ENCODE results near the gene CNTFR.

CNTFR gene

GRCh38 chr9:34620061-34620994 is 30.8 kb upstream of the CNTFR start, which contains the start of gene DCTN3:
Gene DCTN3, minus strand, starts transcription at chr9:34620495. Its CDS starts 31 bp downstream, at chr9:34620464.
- DNase-seq (ENCODE audit: low read depth in 2 of 2): peak; percentile 82 to 83

DNA sequence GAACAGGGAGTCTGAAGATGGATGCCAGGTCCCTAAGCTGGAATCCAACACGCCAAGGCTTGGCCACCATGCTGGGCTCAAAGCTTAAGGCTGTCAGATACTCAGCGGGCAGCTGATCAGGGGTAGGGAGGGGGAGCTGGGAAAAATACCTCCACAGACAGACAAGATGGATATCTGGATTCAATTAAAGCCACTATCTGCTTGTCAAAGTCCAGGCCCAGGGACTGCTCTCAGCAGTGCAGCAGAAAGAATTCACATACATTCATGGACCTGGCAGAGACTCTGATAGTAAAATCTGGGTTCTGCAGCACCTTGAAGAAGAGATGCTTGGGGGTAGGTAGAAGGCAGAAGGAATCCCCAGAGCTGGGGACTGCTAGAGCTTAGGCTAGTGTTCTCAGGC is 25.6 kb upstream of the CNTFR start:
- no peak for DNase-seq (ENCODE audit: low read depth in 2 of 2)

DNA sequence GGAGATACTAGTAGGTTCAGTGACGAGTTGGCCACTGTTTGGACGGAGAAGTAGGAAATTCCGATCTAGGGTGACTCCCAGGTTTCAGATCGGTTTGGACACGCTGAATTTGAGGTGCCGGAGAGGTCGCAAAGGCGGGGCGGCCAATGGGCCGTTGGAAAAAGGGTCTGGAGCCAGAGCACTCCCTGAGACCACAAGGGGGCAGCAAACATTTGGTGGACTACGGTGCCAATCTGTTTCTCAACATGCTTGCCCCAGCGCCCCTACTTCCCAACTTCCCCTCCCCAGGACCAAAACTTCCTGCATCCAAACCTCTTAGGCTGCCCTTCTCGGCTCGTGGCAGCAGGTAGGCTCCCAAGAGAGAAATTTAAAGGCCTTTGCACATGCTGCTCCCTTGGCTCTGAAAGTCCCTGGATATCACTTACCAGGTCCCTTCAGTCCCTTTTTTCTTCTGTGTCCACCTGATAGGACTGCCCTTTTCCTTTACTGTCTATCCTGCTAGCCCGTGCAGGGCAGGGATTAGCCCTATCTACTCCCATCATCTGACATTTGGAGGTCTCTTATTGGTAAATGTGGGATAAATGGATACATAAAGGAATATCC is 23.4 kb upstream of the CNTFR start:
- DNase-seq (ENCODE audit: low read depth in 2 of 2): peak; percentile 23 to 31

DNA sequence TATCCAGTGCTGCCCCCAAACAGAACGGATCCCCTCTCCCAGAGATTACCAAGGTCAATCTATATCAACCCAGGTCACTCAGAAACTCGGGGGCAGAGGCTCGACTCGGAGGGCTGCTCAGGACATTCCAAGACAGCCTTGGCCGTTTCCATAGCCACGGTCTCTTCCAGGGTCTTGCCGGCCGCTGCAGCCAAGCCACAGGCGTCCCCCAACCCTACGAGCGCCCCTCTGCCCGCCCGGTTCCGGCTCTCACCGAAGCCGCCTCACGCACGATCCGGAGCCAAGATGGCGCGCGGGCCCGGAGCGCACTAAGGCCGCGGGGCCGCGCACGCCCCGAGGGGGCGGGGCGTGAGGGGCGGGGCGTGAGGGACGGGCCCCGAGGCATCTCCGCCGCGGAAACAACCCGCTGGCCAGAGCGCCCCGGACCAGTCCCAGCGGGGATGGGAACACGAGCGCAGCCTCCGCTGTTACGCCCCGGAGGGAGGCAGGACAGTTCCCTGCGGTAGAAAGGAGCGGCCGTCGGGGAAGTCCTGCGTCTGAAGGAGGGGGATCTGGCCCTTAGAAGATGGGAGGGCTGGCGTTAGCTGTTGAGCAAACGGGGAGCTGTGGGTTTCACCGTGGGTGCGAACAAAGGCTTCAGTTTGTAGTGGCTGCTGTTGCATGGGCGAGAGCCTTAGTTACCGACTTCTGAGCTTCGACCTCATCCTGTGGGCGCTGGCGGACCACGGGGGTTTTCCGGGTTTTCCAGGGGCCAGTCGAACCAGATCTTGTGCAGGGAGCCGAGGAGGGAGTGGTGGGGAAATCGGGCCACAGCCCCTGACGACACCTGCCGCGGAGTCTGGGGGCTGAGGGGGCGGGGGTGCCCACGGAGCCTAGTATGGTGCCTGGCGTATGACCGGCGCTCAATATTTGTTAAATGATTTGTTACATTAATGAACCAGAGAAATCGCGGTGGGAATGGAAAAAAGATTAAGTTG is 22.6 kb upstream of the CNTFR start, which contains the start of gene RPP25L:
Gene RPP25L (minus strand): TSS at position 287 of the 977 bp plus-strand sequence. CDS start 801 bp downstream, outside the sequence.
- peak; percentile 37 to 52 for DNase-seq (ENCODE audit: low read depth in 2 of 2)

GRCh38 chr9:34611251-34611810 is 21.8 kb upstream of the CNTFR start:
- no peak for DNase-seq (ENCODE audit: low read depth in 2 of 2)

DNA sequence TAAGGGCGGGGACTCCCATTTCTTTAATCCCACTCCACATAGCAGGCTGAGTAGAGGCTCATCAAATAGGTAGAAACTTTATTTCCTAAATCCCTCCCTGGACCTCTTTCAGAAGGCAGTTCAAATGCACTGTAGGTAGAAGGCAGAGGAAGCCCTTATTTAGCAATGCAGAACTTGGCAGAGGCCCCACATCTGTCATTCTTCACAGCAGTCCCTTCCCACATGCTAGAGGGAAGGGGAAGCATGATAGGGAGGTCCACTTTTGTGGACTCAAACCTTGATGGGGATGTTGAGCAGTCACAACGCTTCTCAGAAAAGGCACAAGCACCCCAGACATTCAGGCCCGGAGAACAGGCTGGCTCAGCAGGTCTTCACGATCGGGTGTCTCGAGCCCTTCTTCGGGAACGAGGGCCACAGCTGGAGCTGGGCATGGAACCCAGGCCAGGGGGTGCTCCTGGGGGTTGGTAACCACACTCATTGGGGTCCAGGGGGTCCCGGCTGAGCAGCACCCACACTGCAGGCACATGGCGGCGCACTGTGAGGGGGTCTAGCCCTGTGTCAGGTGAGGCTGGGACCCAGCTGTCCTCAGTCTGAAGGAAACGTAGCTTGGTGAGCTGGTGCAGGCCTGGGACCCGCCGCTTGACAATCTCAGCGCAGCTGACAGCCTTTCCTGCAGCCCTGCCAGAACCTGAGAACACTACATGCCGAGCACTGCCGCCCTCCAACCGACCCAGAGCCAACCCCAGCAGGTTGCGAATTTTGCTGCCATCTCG is 21.1 kb upstream of the CNTFR start:
- no peak for DNase-seq (ENCODE audit: low read depth in 2 of 2)

DNA sequence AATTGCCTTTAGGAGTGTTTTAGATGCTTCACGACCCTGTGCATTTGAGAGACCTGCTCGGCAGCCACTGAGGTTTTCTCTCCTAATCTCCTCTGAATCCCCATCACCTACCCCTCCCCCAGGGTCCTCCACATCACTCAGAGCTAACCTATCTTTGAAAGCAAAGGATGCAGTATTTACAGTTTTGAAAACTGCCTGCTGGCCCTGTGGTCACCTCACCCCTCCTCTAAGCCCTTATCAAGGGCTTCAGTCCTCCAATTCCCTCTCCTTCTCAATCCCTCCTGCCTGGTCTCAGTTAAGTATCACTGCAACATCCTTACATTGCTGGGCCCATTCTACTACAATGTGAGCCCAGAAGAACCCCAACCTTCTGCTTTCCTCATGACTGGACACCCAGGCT is 17.8 kb upstream of the CNTFR start:
- no peak for DNase-seq (ENCODE audit: low read depth in 2 of 2)

DNA sequence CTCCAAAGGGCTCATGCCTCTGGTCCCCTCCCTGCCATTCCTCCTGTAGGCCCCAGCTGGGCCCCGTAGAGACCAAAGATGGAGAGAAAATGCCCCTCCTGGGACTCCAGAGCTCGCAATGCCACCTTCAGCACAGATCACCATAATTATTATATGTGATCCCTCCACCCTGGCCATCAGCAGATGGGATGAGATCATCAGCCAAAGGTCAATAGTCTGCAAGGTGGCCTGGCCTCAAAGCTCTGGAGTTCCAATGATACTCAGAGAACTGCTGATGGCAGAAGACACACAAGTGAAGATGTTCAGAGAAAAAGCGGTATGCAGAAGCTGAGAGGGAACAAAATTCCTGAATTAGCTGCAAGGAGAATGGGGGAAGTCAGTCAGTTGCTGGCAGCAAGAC is 17.4 kb upstream of the CNTFR start:
- DNase-seq (ENCODE audit: low read depth in 2 of 2): no peak

GRCh38 chr9:34606190-34606589 is 16.7 kb upstream of the CNTFR start:
- DNase-seq (ENCODE audit: low read depth in 2 of 2): no peak

DNA sequence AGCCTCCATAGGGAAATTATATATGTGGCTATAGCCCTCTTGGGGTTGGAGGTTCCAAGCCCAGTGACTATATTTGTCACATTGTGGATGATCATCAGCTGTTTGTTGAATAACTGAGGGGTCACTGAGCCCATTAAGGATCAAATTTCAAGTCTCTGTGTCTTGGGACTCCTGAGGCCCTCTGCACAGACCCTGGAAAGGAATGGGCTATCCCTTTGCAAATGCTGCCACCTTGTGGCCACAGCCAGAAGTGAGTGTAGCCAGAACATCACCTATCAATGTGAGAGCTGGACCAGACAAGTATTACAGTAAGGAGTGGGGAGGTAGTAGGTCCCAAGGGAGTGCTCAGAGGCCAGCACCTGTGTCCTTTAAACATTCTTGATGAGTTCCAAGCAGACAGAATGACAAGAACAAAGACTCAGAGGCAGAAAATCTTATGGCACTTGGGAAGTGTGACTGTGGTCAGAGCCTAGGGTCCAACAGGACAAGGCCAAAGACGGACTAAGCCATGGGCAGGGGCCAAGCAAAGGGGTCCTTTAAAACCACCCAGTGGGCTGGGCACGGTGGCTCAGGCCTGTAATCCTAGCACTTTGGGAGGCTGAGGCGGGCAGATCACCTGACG is 14.2 kb upstream of the CNTFR start:
- DNase-seq (ENCODE audit: low read depth in 2 of 2): peak; percentile 15 to 21

GRCh38 chr9:34601937-34602573 is 12.5 kb upstream of the CNTFR start:
- no peak for DNase-seq (ENCODE audit: low read depth in 2 of 2)

GRCh38 chr9:34600908-34601307 is 11.4 kb upstream of the CNTFR start:
- DNase-seq (ENCODE audit: low read depth in 2 of 2): no peak

DNA sequence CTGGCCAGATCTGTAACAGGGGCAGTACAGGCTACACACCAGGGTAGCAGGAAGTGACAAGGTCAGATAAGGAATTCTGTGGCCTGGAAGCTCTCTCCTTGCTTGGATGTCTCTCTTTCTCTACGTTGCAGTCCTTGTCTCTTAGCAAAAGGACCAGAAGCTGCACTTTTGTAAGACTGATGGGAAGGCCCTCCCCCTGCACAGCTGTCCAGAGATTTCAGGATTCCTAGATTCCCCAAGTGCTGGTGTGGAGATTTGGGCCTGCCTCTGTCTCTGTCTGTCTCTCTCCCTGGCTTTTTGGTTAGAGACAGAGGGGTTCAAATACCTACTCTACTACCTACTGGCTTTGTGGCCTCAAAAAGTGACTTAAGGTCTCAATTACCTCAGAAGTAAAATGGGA is 10.0 kb upstream of the CNTFR start:
- DNase-seq (ENCODE audit: low read depth in 2 of 2): no peak

DNA sequence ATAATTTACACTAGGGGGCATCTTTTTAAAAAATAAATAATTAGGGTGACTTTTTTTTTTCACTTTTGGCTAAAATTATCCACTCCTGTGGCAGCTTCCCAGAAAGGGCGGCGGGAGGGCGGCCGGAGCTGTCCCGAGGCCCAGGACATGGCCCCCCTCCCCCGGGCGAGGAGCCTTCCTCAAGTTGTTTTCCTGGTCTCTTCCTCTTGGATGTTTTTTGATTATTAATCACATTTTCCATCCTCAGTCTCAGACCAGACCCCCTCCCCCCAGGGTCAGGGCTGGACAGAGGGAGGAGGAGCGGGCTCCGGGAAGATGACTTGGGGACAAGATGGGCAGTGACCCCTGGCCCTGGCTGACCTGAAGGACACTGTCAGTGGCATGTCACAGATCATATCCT is 4.7 kb upstream of the CNTFR start:
- DNase-seq (ENCODE audit: low read depth in 2 of 2): no peak

DNA sequence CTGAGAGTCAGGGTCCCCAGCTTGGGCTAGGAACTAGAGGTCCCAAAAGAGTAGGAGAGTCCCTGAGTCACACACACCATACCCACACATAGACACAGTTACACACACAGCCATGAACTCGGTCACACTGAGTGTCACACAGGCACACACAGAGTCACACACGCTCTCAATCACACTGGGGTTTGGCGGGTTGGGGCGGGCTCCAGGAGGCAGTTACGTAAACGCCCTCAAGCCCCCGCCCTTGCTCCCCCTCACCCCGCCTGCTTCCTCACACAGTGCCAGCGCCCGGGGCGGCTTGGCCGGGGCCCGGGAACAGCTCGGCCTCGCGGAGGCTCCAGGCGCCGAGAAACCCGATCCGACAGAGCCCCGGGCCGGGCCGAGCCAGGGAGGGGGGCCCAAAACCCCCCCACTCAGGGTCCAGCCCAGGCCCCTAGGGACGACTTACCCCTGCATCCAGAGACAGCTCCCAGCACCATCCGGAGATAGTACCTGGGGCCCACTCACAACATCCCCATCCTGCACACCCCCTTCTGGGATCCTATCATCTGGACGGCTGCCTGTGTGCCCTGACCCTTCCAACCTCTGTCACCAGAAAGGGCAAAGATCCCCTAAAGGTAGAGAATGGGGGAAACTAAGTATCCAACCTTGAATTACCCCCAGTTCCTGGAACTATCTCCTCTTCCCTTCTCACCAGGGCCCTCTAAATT is 3.5 kb upstream of the CNTFR start:
- DNase-seq (ENCODE audit: low read depth in 2 of 2): no peak

- no peak for DNase-seq (ENCODE audit: low read depth in 2 of 2)
These were observed 2.7 kb upstream of the CNTFR start for GRCh38 chr9:34591917-34592866.

DNA sequence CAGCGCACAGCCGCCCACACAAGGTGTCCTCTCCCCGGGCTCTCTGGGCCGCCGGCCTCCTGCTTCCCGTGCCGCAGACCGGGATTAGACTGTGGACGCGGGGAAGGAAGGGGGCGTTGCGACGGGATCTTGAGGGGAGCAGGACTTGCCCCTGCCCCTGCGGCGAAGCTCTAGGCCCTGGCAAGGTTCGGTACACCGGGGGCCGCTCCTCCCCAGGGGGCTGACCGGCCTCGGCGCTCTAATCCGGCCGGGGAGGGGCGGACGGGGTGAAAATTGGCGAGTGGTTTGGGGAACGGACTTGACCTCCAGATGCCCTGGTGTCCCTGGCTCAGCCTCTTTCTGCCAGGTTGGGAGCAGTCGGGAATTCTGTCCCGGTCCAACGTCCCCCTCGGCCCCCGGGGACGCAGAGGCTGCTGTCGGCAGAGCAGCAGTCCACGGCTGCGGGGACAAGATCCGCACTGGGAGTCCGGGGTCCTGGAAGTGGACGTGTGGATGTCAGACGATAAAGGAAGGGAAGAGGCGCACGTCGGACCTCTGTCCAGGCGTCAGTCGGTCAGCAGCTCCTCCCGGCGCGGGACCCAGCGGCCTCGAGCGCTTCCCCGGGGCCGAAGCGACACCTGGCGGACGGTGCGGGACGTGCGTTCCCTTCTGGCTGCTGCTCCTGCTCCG is 1.9 kb upstream of the CNTFR start:
- no peak for DNase-seq (ENCODE audit: low read depth in 2 of 2)

All from fibroblast of skin of left biceps (primary cell).